HEK293T (cell line): ENCODE results near the gene DOCK1.

Source experiments
- ARNT ChIP-seq: fragments of 450-650 bp; IDR thresholded peaks from 2 replicates; pipeline ENCODE4 v1.6.1; 2017; ENCODE audit warnings: mild to moderate bottlenecking
- BHLHE40 ChIP-seq: fragments of 450-650 bp; IDR thresholded peaks from 2 replicates; pipeline ENCODE4 v1.6.1; 2016; ENCODE audit warnings: mild to moderate bottlenecking, moderate library complexity, borderline replicate concordance
- FOXA1 ChIP-seq: fragments of 450-650 bp; IDR thresholded peaks from 2 replicates; pipeline ENCODE4 v1.6.1; 2016; ENCODE audit warnings: mild to moderate bottlenecking
- FOXK2 ChIP-seq: fragments of 450-650 bp; IDR thresholded peaks from 2 replicates; pipeline ENCODE4 v1.6.1; 2016; ENCODE audit warnings: mild to moderate bottlenecking
- FOXM1 ChIP-seq: fragments of 450-650 bp; IDR thresholded peaks from 2 replicates; pipeline ENCODE4 v1.6.1; 2017; ENCODE audit warnings: mild to moderate bottlenecking, borderline replicate concordance
- L3MBTL2 ChIP-seq: fragments of 450-650 bp; conservative IDR thresholded peaks from 2 replicates; pipeline ENCODE4 v1.6.1; 2016; ENCODE audit warnings: mild to moderate bottlenecking
- SP1 ChIP-seq: fragments of 450-650 bp; IDR thresholded peaks from 2 replicates; pipeline ENCODE4 v1.6.1; 2017
- SUZ12 ChIP-seq: fragments of 450-650 bp; IDR thresholded peaks from 2 replicates; pipeline ENCODE4 v1.6.1; 2016; ENCODE audit warnings: mild to moderate bottlenecking
- TARDBP ChIP-seq: fragments of 450-650 bp; IDR thresholded peaks from 2 replicates; pipeline ENCODE4 v1.6.1; 2016

DNA sequence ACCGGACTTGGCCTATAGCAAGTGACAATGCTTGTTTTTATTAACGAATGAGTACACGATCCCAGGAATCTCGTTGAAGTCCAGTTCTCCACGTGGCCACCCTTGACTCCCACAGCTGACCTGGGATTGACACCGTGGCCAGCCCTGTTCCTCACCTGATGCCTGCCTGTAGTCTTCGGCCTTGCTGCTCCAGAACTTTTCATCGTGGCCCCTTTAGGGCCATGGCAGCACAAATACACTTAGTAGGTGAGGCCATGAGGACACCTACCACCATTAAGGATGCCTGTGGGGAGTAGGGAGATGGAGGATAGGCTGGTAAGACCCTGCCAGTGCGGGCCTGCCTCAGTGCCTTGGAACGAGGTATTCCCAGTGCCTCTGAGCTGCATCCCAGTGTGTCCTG is 321.8 kb downstream of the DOCK1 start:
- TF ChIP-seq SUZ12 (no peak), ARNT (no peak), FOXK2 (no peak), FOXM1 (no peak), SP1 (no peak), TARDBP (no peak), L3MBTL2 (no peak), FOXA1 (no peak), BHLHE40 (no peak)
